Testis (tissue), 5 donors: Measurements from ENCODE around the gene GOLGA8T. TPM values are rescaled to one million over a fixed set of nuclear protein-coding genes. Genes with fewer than 3 reads are reported as not detected.
"Not testable (repeated sequence)": the region's sequence is repeated elsewhere in the genome, so short reads cannot be mapped to it uniquely, and the experiment has no call there.

Experiments used
- DNase-seq: peaks from one replicate; pipeline ENCODE4 v3.0.0-alpha.2; 2019
- H3K27ac ChIP-seq, 2 donors: fragments of 200-600 bp; sonication (generic); one replicate each; pipeline ENCODE4 v1.5.1; 2019
- H3K27me3 ChIP-seq: fragments of 200-600 bp; sonication (generic); one replicate; pipeline ENCODE4 v1.5.1; 2019
- H3K36me3 ChIP-seq: fragments of 200-600 bp; sonication (generic); one replicate; pipeline ENCODE4 v1.5.1; 2017; ENCODE audit warnings: low read depth; ENCODE audit errors: missing control alignments
- H3K4me1 ChIP-seq: fragments of 200-600 bp; sonication (generic); one replicate; pipeline ENCODE4 v1.5.1; 2019
- H3K4me3 ChIP-seq, 2 donors: fragments of 200-600 bp; sonication (generic); one replicate each; pipeline ENCODE4 v1.5.1; 2017 to 2019
- H3K9me3 ChIP-seq: fragments of 200-600 bp; sonication (generic); one replicate; pipeline ENCODE4 v1.5.1; 2017
- WGBS, 2 donors: methylation state at CpG; one replicate each; pipeline ENCODE4 v1.1.5; 2018; 5-methylcytosine and 5-hydroxymethylcytosine counted together
- intact Hi-C: fragments of 100-400 bp; cut with DNase I; formaldehyde crosslinking; loops from one replicate; pipeline ENCODE4 v1.15.1; 2023; ENCODE audit warnings: low total_unique reads
- long read RNA-seq, 2 donors: transcript quantifications; one replicate each; lab custom pipeline, GENCODE V29; 2026
- polyA plus RNA-seq: library from polyadenylated mRNA; stranded (reverse); fragments of 350-450 nt; fragmentation: Illumina TruSeq; extraction: RNeasy Lipid Tissue Mini Kit (QIAGEN cat#74804); gene quantifications from one replicate; pipeline ENCODE4 v1.2.3, GENCODE V29; 2014; ENCODE audit warnings: low read depth, low replicate concordance; ENCODE audit not compliant: insufficient read depth
- total RNA-seq, 2 donors: library from RNA; depleted of rRNA; stranded (reverse); fragments of >200 nt; gene quantifications; one replicate each; pipeline ENCODE4 v1.2.3, GENCODE V29; 2016

The GOLGA8T gene
- total RNA-seq: 1 to 10 TPM; 4.1 to 9.0 TPM
- 10.6 TPM for polyA plus RNA-seq
- long read RNA-seq, donor 1: 0 reads
- long read RNA-seq, donor 2: 0 reads

- H3K4me1 ChIP-seq, intact Hi-C loops, H3K27me3 ChIP-seq, DNase-seq, H3K36me3 ChIP-seq, H3K4me3 ChIP-seq, H3K27ac ChIP-seq, H3K9me3 ChIP-seq: not testable (repeated sequence)
- WGBS, 2 donors: no CpG with 5 or more reads among the region's 7 CpGs
Observed at GRCh38 chr15:30134751-30135150, at the start of gene GOLGA8T. GOLGA8T (plus strand) TSS chr15:30135051; CDS start chr15:30135149, 98 bp downstream.

- H3K36me3 ChIP-seq, H3K4me3 ChIP-seq, H3K4me1 ChIP-seq, intact Hi-C loops, H3K27me3 ChIP-seq, H3K9me3 ChIP-seq, H3K27ac ChIP-seq, DNase-seq: not testable (repeated sequence)
- no CpG with 5 or more reads among the region's 8 CpGs for WGBS, 2 donors
Observed at GRCh38 chr15:30097827-30098226, 37.0 kb upstream of the GOLGA8T start.

- H3K36me3 ChIP-seq, H3K9me3 ChIP-seq, H3K4me1 ChIP-seq, H3K4me3 ChIP-seq, intact Hi-C loops, DNase-seq, H3K27me3 ChIP-seq, H3K27ac ChIP-seq: not testable (repeated sequence)
- no CpG with 5 or more reads among the region's 12 CpGs for WGBS, 2 donors
Observed at GRCh38 chr15:30102890-30103289, 32.0 kb upstream of the GOLGA8T start.

GRCh38 chr15:30103941-30104507 is 30.8 kb upstream of the GOLGA8T start:
- H3K9me3 ChIP-seq, DNase-seq, H3K4me1 ChIP-seq, intact Hi-C loops, H3K36me3 ChIP-seq, H3K27me3 ChIP-seq, H3K4me3 ChIP-seq, H3K27ac ChIP-seq: not testable (repeated sequence)
- no CpG with 5 or more reads among the region's 42 CpGs for WGBS, 2 donors

GRCh38 chr15:30110591-30110990 is 24.3 kb upstream of the GOLGA8T start:
- no CpG with 5 or more reads among the region's 4 CpGs for WGBS, 2 donors
- H3K27ac ChIP-seq, DNase-seq, H3K27me3 ChIP-seq, H3K4me3 ChIP-seq, H3K4me1 ChIP-seq, H3K36me3 ChIP-seq, H3K9me3 ChIP-seq, intact Hi-C loops: not testable (repeated sequence)

- intact Hi-C loops, H3K27me3 ChIP-seq, H3K27ac ChIP-seq, DNase-seq, H3K4me3 ChIP-seq, H3K4me1 ChIP-seq, H3K9me3 ChIP-seq, H3K36me3 ChIP-seq: not testable (repeated sequence)
- WGBS, 2 donors: 17% methylated on average over 1 of the region's 2 CpGs; no CpG with 5 or more reads in 1 of the 2 donors
Observed at GRCh38 chr15:30130066-30130465, 4.8 kb upstream of the GOLGA8T start.

GRCh38 chr15:30143246-30143645 is 8.4 kb downstream of the GOLGA8T start:
- H3K9me3 ChIP-seq, H3K4me1 ChIP-seq, H3K27me3 ChIP-seq, H3K4me3 ChIP-seq, H3K36me3 ChIP-seq, DNase-seq, H3K27ac ChIP-seq, intact Hi-C loops: not testable (repeated sequence)
- WGBS, 2 donors: no CpG with 5 or more reads among the region's 5 CpGs

GRCh38 chr15:30149891-30150290 is 15.0 kb downstream of the GOLGA8T start:
- H3K4me1 ChIP-seq, intact Hi-C loops, H3K36me3 ChIP-seq, H3K27ac ChIP-seq, H3K9me3 ChIP-seq, H3K27me3 ChIP-seq, DNase-seq, H3K4me3 ChIP-seq: not testable (repeated sequence)
- no CpG with 5 or more reads among the region's 8 CpGs for WGBS, 2 donors

- H3K27ac ChIP-seq, intact Hi-C loops, H3K9me3 ChIP-seq, H3K4me3 ChIP-seq, H3K27me3 ChIP-seq, H3K4me1 ChIP-seq, DNase-seq, H3K36me3 ChIP-seq: not testable (repeated sequence)
- WGBS, 2 donors: 53 to 63% methylated on average over 4 of the region's 4 CpGs
Observed at GRCh38 chr15:30162479-30163357, 27.9 kb downstream of the GOLGA8T start.

- intact Hi-C loops, H3K27ac ChIP-seq, H3K4me3 ChIP-seq, H3K27me3 ChIP-seq, H3K9me3 ChIP-seq, H3K36me3 ChIP-seq, DNase-seq, H3K4me1 ChIP-seq: not testable (repeated sequence)
- 75 to 89% methylated on average over 1 of the region's 2 CpGs for WGBS, 2 donors
Observed at GRCh38 chr15:30163759-30164158, 28.9 kb downstream of the GOLGA8T start.

GRCh38 chr15:30164257-30164656 is 29.4 kb downstream of the GOLGA8T start:
- H3K9me3 ChIP-seq, H3K4me1 ChIP-seq, DNase-seq, H3K27ac ChIP-seq, H3K36me3 ChIP-seq, intact Hi-C loops, H3K4me3 ChIP-seq, H3K27me3 ChIP-seq: not testable (repeated sequence)
- no CpG with 5 or more reads among the region's 7 CpGs for WGBS, 2 donors

GRCh38 chr15:30167403-30167802 is 32.6 kb downstream of the GOLGA8T start:
- H3K36me3 ChIP-seq, H3K4me1 ChIP-seq, H3K27ac ChIP-seq, DNase-seq, H3K27me3 ChIP-seq, intact Hi-C loops, H3K9me3 ChIP-seq, H3K4me3 ChIP-seq: not testable (repeated sequence)
- WGBS, 2 donors: no CpG with 5 or more reads among the region's 9 CpGs
